GM12891 (cell line): Measurements from ENCODE around the gene SH3TC1.

Source experiments
- POLR2A ChIP-seq: IDR thresholded peaks from 2 replicates; pipeline ENCODE4 v1.6.1; 2011; ENCODE audit warnings: low read depth, low read length, control low read depth
- POLR2AphosphoS5 ChIP-seq: IDR thresholded peaks from 2 replicates; pipeline ENCODE4 v1.6.1; 2011; ENCODE audit warnings: low read depth, low read length, control low read depth
- SPI1 ChIP-seq: IDR thresholded peaks from 2 replicates; pipeline ENCODE4 v1.6.1; 2011; ENCODE audit warnings: low read depth, low read length, control low read depth
- TAF1 ChIP-seq: IDR thresholded peaks from 2 replicates; pipeline ENCODE4 v1.6.1; 2011; ENCODE audit warnings: low read depth, low read length, control low read depth

GRCh38 chr4:8153441-8153840 lies 45.6 kb upstream of the SH3TC1 start:
- no peak for TF ChIP-seq POLR2A
- no peak for TF ChIP-seq TAF1
- no peak for TF ChIP-seq POLR2AphosphoS5
- no peak for TF ChIP-seq SPI1
